ENCODE results near the gene SORCS1. TPM values are rescaled to one million over a fixed set of nuclear protein-coding genes. Genes with fewer than 3 reads are reported as not detected.

SORCS1 gene
- total RNA-seq, 4 donors from 2014 or later, result 34.3 to 85.0 (median 49.3) TPM

DNA sequence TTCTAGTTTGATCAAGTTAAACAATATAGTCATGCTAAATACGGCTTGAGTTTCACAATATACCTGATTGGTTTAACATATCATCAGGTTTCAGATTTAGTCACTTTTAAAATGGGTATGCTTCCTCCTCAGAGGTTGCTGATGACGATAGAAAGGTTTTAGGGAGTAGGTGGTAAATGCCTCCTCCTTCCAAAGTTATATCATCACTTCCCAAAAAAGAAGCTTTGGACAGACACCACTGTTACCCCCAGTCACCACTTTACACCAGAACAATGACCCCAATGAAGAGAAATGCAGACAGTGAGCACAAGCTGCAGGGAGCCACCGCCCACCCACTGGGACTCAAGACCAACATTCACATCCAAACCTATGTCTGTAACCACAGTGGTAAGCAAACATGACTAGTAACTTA lies 244.6 kb downstream of the SORCS1 start:
- no peak for TF ChIP-seq EP300 (IDR thresholded peaks at IDR 0.05)
- TF ChIP-seq, protein P1, sequence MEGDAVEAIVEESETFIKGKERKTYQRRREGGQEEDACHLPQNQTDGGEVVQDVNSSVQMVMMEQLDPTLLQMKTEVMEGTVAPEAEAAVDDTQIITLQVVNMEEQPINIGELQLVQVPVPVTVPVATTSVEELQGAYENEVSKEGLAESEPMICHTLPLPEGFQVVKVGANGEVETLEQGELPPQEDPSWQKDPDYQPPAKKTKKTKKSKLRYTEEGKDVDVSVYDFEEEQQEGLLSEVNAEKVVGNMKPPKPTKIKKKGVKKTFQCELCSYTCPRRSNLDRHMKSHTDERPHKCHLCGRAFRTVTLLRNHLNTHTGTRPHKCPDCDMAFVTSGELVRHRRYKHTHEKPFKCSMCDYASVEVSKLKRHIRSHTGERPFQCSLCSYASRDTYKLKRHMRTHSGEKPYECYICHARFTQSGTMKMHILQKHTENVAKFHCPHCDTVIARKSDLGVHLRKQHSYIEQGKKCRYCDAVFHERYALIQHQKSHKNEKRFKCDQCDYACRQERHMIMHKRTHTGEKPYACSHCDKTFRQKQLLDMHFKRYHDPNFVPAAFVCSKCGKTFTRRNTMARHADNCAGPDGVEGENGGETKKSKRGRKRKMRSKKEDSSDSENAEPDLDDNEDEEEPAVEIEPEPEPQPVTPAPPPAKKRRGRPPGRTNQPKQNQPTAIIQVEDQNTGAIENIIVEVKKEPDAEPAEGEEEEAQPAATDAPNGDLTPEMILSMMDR (IDR thresholded peaks at IDR 0.05), result no peak
- no peak for TF ChIP-seq POLR2A (IDR thresholded peaks at IDR 0.05)
- H3K4me3 ChIP-seq, result no peak overlapping the region
- H3K36me3 ChIP-seq, result no peaks in the 10 kb centered on the region
- peak overlapping the region in 1 of 4 donors; percentile 34 for H3K27ac ChIP-seq
- peaks cover 0 to 18% (median 0%) of the 10 kb centered on the region in 4 donors for H3K4me1 ChIP-seq
- DNase-seq (ENCODE audit: low spot score in 2 of 2), result no peak
- 72 to 88% methylated on average over 3 of the region's 3 CpGs for WGBS, 2 donors
- H3K9me3 ChIP-seq, result no peaks in the 10 kb centered on the region
- no peaks in the 10 kb centered on the region for H3K27me3 ChIP-seq

DNA sequence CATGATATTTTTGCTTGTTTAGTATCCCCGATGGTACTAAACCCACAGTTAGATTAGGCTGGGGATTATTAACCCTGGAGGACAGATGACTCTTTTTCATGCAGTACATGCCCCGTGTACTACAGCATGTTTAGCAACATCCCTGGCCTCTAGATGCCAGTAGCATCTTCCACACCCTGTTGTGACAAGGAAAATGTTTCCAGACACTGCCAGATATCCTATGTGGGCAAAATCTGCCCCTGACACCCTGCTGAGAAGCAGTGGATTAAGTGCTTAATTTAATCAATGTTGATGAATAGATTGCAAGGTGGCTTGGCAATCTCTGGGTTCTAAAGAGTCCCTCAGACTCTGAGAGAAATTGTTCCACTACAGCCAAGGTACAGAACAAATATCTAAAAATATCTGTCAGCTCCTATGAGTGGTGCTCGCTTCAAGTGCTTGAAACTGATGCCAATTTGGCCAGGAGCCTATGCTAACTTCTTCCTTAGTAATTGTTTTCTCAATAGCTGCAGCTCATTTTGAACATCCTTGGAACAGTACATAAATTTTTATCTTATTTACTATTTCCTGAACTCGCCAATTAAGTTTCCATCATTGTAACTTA lies 247.0 kb downstream of the SORCS1 start:
- Histone ChIP-seq H3K27me3 (no peaks in the 10 kb centered on the region), H3K4me3 (no peak overlapping the region), H3K9me3 (no peaks in the 10 kb centered on the region), H3K4me1 (peaks cover 0 to 18% (median 0%) of the 10 kb centered on the region in 4 donors), H3K36me3 (no peaks in the 10 kb centered on the region), H3K27ac (no peak overlapping the region)
- 37 to 61% methylated on average over 4 of the region's 4 CpGs for WGBS, 2 donors
- TF ChIP-seq, protein P1 (IDR thresholded peaks at IDR 0.05), result no peak
- TF ChIP-seq EP300 (IDR thresholded peaks at IDR 0.05), result no peak
- no peak for TF ChIP-seq POLR2A (IDR thresholded peaks at IDR 0.05)
- DNase-seq (ENCODE audit: low spot score in 2 of 2), result no peak

- TF ChIP-seq EP300 (IDR thresholded peaks at IDR 0.05), result no peak
- TF ChIP-seq POLR2A (IDR thresholded peaks at IDR 0.05), result no peak
- TF ChIP-seq, protein P1 (IDR thresholded peaks at IDR 0.05), result no peak
- H3K4me3 ChIP-seq, result no peak overlapping the region
- H3K9me3 ChIP-seq, result no peaks in the 10 kb centered on the region
- H3K27ac ChIP-seq, result no peak overlapping the region
- H3K27me3 ChIP-seq, result no peaks in the 10 kb centered on the region
- DNase-seq (ENCODE audit: low spot score in 2 of 2), result no peak
- no peaks in the 10 kb centered on the region for H3K36me3 ChIP-seq
- H3K4me1 ChIP-seq, result peaks cover 0 to 13% (median 0%) of the 10 kb centered on the region in 4 donors
- WGBS, 2 donors, result 63 to 65% methylated on average over 3 of the region's 3 CpGs
Measured at GRCh38 chr10:106914016-106914415, 250.5 kb downstream of the SORCS1 start.

GRCh38 chr10:106913348-106913747 lies 251.2 kb downstream of the SORCS1 start:
- Histone ChIP-seq H3K27me3 (no peaks in the 10 kb centered on the region), H3K4me3 (no peak overlapping the region), H3K36me3 (no peaks in the 10 kb centered on the region), H3K4me1 (peaks cover 0 to 13% (median 0%) of the 10 kb centered on the region in 4 donors), H3K27ac (no peak overlapping the region), H3K9me3 (no peaks in the 10 kb centered on the region)
- 79% methylated on average over 4 of the region's 4 CpGs for whole genome bisulfite sequencing, 2 donors
- TF ChIP-seq POLR2A (IDR thresholded peaks at IDR 0.05) (no peak), EP300 (IDR thresholded peaks at IDR 0.05) (no peak)
- DNase-seq (ENCODE audit: low spot score in 2 of 2), result no peak

- H3K27ac ChIP-seq, result no peak overlapping the region
- no peaks in the 10 kb centered on the region for H3K4me1 ChIP-seq
- H3K9me3 ChIP-seq, result no peaks in the 10 kb centered on the region
- no peaks in the 10 kb centered on the region for H3K36me3 ChIP-seq
- no peak for TF ChIP-seq POLR2A (IDR thresholded peaks at IDR 0.05)
- no peak for TF ChIP-seq EP300 (IDR thresholded peaks at IDR 0.05)
- TF ChIP-seq, protein P1 (IDR thresholded peaks at IDR 0.05), result no peak
- WGBS, 2 donors, result 40 to 52% methylated on average over 3 of the region's 3 CpGs
- no peaks in the 10 kb centered on the region for H3K27me3 ChIP-seq
- DNase-seq (ENCODE audit: low spot score in 2 of 2), result no peak
- no peak overlapping the region for H3K4me3 ChIP-seq
Measured at GRCh38 chr10:106911096-106911495, 253.4 kb downstream of the SORCS1 start.

Measured in tibial nerve (tissue), 4 donors.